Left lung (tissue), 10 donors: ENCODE measurements around the gene RPLP2. TPM values are rescaled to one million over a fixed set of nuclear protein-coding genes. Genes with fewer than 3 reads are reported as not detected.

Experiments
- ATAC-seq: fragments of 200-7000 bp; cut with Tn5 transposase; one replicate; pipeline ENCODE4 v1.9.1; 2020; ENCODE audit warnings: moderate library complexity
- DNase-seq, 4 donors: peaks; one replicate each; pipeline ENCODE4 v3.0.0-alpha.2; 2013 to 2020
- H3K27ac ChIP-seq, 2 donors: fragments of 200-600 bp; sonication (generic) in 1 of 2; one replicate each; pipeline versions ENCODE4 v1.5.0 to v1.8.0; 2020 to 2021
- H3K27me3 ChIP-seq, 2 donors: fragments of 200-600 bp; sonication (generic) in 1 of 2; one replicate each; pipeline versions ENCODE4 v1.5.0 to v1.8.0; 2020 to 2021
- H3K36me3 ChIP-seq, 2 donors: fragments of 200-600 bp; sonication (generic) in 1 of 2; one replicate each; pipeline versions ENCODE4 v1.5.0 to v1.8.0; 2020 to 2021
- H3K4me1 ChIP-seq, 2 donors: fragments of 200-600 bp; one replicate each; pipeline ENCODE4 v1.8.0; 2021
- H3K4me3 ChIP-seq, 2 donors: fragments of 200-600 bp; sonication (generic) in 1 of 2; one replicate each; pipeline versions ENCODE4 v1.5.0 to v1.8.0; 2020 to 2021; ENCODE audit warnings: mild to moderate bottlenecking in 1 of 2
- H3K9me3 ChIP-seq, 2 donors: fragments of 200-600 bp; sonication (generic) in 1 of 2; one replicate each; pipeline versions ENCODE4 v1.5.0 to v1.8.0; 2020 to 2021
- intact Hi-C, 2 donors: fragments of 100-400 bp; cut with DNase I; formaldehyde crosslinking; loops; one replicate each; pipeline versions ENCODE4 v1.11.2 to v1.14.2; 2022
- polyA plus RNA-seq, 6 donors: library from polyadenylated mRNA; unstranded; fragments of 120-200 nt; gene quantifications; one replicate each; pipeline ENCODE4 v1.2.1, GENCODE V29; 2013; ENCODE audit not compliant: insufficient read length in 6 of 6
- total RNA-seq, 2 donors: library from RNA; stranded (reverse); fragmentation: NEBNext Ultra II Directional; extraction: Animal tissue kit (Norgen Biotek cat#: 25700); gene quantifications; one replicate each; pipeline ENCODE4 v1.2.1, GENCODE V29; 2021
- TF ChIP-seq, protein P1 (sequence below), 2 donors: fragments of 200-600 bp; sonication (generic) in 1 of 2; IDR thresholded peaks; one replicate each; pipeline versions ENCODE4 v1.5.0 to v1.8.0; 2021; ENCODE audit warnings: antibody characterized with exemption in 2 of 2
- donor health status: DM: no; HTN: yes; CAD: no.
- donor health status: DM: no; HTN: no; CAD: no.

Gene RPLP2
- total and polyA plus RNA-seq, 8 donors = 1,154 to 1,802 (median 1,390) TPM

DNA sequence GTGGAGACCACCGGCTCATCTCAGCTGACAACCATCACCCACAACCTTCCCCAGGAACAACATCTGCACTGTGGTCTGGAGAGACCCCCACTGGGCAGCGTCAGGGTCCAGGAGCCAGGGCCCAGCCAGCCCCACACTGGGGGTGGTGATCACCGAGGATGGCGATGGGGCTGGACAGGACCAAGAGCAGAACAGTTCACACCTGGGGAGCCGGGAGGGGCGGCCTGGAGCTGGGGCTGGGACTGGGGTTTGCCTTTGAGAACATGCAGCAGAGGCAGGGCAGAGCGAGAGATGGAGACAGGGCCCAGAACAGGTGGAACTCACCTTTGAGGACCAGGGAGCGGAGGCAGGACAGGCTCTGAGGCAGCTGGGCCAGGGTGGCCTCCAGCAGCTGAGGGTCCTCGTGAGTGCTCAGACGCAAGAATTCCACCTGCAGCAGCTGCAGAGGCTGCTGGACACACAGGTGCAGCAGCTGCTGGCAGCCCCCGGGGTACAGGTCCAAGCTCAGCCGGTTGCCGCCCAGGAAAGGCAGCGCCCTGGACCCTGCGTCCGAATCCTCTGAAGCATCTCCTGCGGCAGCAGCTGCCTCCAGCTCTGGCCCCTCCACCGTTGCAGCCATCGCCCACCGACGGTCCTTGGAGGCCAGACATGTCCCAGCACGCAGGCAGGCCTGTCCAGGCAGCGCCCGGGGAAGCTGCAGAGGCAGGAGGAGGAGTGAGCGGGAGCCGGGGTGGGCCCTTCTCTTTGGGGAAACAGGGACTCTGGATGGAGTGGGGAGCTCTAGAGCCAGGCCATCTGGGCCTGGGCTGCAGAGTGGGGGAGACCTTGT is 5.8 kb upstream of the RPLP2 start:
- H3K27ac ChIP-seq = peak overlapping the region in 1 of 2 donors; percentile 83
- no peaks in the 10 kb centered on the region for H3K9me3 ChIP-seq
- TF ChIP-seq, protein P1, sequence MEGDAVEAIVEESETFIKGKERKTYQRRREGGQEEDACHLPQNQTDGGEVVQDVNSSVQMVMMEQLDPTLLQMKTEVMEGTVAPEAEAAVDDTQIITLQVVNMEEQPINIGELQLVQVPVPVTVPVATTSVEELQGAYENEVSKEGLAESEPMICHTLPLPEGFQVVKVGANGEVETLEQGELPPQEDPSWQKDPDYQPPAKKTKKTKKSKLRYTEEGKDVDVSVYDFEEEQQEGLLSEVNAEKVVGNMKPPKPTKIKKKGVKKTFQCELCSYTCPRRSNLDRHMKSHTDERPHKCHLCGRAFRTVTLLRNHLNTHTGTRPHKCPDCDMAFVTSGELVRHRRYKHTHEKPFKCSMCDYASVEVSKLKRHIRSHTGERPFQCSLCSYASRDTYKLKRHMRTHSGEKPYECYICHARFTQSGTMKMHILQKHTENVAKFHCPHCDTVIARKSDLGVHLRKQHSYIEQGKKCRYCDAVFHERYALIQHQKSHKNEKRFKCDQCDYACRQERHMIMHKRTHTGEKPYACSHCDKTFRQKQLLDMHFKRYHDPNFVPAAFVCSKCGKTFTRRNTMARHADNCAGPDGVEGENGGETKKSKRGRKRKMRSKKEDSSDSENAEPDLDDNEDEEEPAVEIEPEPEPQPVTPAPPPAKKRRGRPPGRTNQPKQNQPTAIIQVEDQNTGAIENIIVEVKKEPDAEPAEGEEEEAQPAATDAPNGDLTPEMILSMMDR (IDR thresholded peaks at IDR 0.05) = no peak
- intact Hi-C loops = no loop called here
- ATAC-seq (no peak), DNase-seq (no peak)
- H3K4me1 ChIP-seq = peaks cover 21 to 45% of the 10 kb centered on the region in 2 donors
- H3K4me3 ChIP-seq = peak overlapping the region; percentile 66 to 68
- H3K36me3 ChIP-seq = peaks cover 0 to 31% of the 10 kb centered on the region in 2 donors
- H3K27me3 ChIP-seq = no peaks in the 10 kb centered on the region

GRCh38 chr11:804599-804964 is 5.2 kb upstream of the RPLP2 start:
- Histone ChIP-seq H3K27me3 (no peaks in the 10 kb centered on the region), H3K27ac (peak overlapping the region; percentile 83 to 89), H3K4me1 (peaks cover 21 to 46% of the 10 kb centered on the region in 2 donors), H3K9me3 (no peaks in the 10 kb centered on the region), H3K36me3 (peaks cover 0 to 30% of the 10 kb centered on the region in 2 donors), H3K4me3 (peak overlapping the region; percentile 66 to 68)
- ATAC-seq (no peak), DNase-seq (no peak)
- TF ChIP-seq, protein P1 (IDR thresholded peaks at IDR 0.05) = no peak
- intact Hi-C loops = no loop called here

DNA sequence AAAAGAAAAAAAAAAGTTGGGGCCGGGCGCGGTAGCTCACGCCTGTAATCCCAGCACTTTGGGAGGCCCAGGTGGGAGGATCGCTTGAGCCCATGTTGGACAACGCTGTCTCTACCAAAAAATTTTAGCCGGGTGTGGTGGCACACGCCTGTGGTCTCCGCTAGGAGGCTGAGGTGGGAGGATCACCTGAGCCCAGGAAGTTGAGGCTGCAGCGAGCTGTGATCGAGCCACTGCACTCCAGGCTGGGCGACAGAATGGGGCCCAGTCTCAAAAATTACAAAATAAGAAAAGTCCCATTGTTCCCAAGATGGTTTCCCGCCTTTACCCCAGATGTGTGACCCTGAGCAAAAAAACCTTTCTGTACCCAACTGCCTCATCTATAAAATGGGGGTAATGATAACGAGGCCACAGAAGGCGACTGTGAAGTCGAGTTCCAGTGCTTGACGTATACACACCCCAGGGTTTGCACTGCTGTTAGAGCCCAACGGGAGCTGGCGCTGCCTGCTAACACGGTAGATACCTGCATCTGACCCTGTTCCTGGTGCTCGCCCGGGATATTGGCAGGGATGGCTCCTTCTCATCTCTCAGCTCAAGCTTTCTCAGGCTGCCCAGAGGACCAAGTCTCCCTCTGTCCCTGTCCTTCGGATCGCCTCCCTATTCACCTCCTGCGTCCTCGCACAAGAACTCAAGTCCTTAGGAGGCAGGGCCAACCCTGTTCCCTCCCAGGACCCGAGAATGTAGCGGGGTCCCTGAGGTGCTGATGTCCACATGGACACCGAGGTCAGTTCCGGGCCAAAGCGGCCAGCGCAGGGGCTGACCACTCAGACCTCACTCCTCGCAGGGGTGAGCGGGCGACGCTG is 1.1 kb upstream of the RPLP2 start:
- Histone ChIP-seq H3K27me3 (no peaks in the 10 kb centered on the region), H3K27ac (peak overlapping the region; percentile 94 to 97), H3K4me3 (peak overlapping the region; percentile 97 to 100), H3K9me3 (no peaks in the 10 kb centered on the region), H3K36me3 (peaks cover 3 to 27% of the 10 kb centered on the region in 2 donors), H3K4me1 (peaks cover 30 to 71% of the 10 kb centered on the region in 2 donors)
- ATAC-seq (no peak), DNase-seq (no peak)
- intact Hi-C loops = no loop called here
- TF ChIP-seq, protein P1 (IDR thresholded peaks at IDR 0.05) = no peak

DNA sequence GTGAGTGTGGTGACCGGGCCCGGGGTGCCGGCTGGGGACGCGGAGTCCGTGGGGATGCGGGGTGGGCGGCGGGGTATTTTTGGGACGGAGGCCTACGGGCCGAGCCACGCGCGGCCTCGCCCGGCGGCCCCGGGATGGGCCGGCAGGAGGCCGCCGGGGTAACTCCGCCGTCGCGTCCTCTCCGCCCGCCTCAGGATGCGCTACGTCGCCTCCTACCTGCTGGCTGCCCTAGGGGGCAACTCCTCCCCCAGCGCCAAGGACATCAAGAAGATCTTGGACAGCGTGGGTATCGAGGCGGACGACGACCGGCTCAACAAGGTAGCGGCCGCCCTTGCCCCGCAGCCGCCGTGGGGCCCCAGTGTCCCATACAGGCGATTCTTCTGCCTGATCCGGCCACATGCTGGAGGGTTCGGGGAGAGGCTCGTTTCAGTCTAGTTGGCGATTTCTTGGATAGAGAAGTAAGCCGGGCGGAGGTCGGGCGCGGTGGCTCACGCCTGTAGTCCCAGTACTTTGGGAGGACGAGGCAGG is 337 bp downstream of the RPLP2 start:
- TF ChIP-seq, protein P1 (IDR thresholded peaks at IDR 0.05) = peak in 1 of 2 donors; percentile 9
- H3K4me1 ChIP-seq = peaks cover 19 to 57% of the 10 kb centered on the region in 2 donors
- peak overlapping the region; percentile 97 to 100 for H3K4me3 ChIP-seq
- DNase-seq (no peak), ATAC-seq (no peak)
- H3K9me3 ChIP-seq = no peaks in the 10 kb centered on the region
- H3K27ac ChIP-seq = peak overlapping the region; percentile 94 to 97
- H3K27me3 ChIP-seq = no peaks in the 10 kb centered on the region
- intact Hi-C loops = no loop called here
- peaks cover 3 to 40% of the 10 kb centered on the region in 2 donors for H3K36me3 ChIP-seq
